GM10266 (cell line): ENCODE results near the gene TPPP3.

ENCODE experiments used
- DNase-seq: peaks from one replicate; pipeline ENCODE4 v3.0.0; 2012; ENCODE audit errors: extremely low spot score
- TF ChIP-seq, protein P1 (sequence below): IDR thresholded peaks from 2 replicates; pipeline ENCODE4 v1.5.1; 2012; ENCODE audit warnings: mild to moderate bottlenecking, low read depth; ENCODE audit not compliant: control insufficient read depth, insufficient read depth; ENCODE audit errors: missing control alignments

Gene TPPP3

DNA sequence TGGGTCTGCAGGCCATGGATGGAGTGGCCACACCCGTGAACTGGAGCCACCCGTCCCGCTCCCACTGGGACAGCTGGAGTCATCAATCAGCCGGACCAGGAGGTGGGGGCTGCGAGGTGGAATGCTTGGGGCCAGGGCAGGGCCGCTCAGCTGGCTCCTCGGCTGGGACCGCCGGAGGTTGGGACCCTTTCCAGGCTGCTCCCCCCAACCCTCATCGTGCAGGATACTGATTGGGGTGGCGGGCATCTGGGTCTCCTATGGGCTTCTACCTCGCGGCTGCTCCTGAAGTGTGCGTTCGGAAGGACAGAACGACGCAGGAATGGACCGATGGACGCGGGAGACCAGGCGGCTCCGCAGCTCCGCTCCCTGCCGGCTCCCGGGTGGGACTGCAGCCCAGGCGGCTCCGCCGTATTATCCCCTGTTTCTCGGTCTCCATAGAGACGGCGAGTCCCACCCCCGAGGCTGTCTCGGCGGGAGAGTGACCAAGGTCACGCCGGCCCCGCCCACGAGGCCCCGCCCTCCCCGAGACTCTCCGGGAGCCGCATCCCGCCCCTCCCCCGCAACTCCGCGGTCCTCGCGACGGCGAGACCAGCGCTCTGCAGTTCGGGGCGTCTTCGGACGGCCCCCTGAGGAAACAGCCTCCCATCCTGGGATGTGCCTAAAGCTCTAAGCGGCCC lies at the start of gene TPPP3:
TPPP3 (minus strand) TSS at position 388 of the 677 bp plus-strand sequence. CDS start 2,387 bp downstream, outside the sequence.
- peak; percentile 76 for DNase-seq
- TF ChIP-seq, protein P1, sequence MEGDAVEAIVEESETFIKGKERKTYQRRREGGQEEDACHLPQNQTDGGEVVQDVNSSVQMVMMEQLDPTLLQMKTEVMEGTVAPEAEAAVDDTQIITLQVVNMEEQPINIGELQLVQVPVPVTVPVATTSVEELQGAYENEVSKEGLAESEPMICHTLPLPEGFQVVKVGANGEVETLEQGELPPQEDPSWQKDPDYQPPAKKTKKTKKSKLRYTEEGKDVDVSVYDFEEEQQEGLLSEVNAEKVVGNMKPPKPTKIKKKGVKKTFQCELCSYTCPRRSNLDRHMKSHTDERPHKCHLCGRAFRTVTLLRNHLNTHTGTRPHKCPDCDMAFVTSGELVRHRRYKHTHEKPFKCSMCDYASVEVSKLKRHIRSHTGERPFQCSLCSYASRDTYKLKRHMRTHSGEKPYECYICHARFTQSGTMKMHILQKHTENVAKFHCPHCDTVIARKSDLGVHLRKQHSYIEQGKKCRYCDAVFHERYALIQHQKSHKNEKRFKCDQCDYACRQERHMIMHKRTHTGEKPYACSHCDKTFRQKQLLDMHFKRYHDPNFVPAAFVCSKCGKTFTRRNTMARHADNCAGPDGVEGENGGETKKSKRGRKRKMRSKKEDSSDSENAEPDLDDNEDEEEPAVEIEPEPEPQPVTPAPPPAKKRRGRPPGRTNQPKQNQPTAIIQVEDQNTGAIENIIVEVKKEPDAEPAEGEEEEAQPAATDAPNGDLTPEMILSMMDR, result peak; percentile 20

DNA sequence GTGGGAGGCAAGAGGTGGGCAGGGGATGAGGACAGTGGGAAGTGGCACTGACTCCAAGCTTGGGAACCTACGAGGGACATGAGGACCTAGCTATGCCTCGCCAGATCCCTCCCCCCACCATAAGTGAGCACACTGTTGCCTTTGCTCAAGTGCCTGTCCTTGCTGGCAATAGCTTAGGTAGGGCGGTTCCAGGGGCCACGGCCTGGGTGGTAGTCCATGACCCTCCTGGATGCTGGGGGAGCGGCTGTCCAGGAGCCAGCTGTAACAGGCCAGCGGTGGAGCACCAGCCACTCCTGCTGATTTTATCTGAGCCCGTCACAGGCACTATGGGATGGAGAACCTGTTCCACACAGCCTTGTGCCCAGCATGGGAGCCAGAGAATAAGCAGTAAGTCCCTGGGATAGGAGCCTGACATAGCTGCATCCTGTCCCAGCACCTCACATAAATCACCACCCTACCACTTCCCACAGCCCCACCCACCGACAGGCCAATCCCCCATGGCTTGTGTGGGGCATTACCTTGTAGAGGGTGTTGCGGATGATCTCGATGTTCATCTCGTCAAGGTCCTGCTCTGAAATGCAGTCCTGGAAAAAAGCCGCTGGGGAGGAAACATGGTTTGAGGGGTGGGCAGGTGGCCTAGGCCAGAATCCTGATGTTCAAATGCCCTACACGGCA lies 49.4 kb upstream of the TPPP3 start:
- TF ChIP-seq, protein P1, result no peak
- no peak for DNase-seq

DNA sequence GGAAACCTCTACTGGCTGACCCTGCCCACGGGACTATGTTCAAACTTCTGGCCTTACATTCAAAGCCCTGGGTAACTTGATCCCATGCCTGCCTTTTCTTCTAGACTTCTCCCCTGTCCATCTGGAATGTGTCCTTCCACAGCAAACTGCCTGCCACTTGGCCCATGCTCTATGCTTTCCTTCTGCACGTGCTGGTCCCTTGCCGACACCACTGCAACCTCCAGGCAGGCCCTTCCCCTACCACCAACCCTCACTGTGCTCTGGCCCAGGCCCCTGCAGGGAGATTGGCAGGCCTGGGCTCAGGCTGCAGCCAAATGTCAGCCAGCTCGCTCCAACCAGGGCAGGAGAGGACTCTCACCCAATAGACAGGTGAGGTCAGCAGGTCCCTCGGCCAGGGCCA lies 48.6 kb upstream of the TPPP3 start:
- TF ChIP-seq, protein P1, result no peak
- no peak for DNase-seq

DNA sequence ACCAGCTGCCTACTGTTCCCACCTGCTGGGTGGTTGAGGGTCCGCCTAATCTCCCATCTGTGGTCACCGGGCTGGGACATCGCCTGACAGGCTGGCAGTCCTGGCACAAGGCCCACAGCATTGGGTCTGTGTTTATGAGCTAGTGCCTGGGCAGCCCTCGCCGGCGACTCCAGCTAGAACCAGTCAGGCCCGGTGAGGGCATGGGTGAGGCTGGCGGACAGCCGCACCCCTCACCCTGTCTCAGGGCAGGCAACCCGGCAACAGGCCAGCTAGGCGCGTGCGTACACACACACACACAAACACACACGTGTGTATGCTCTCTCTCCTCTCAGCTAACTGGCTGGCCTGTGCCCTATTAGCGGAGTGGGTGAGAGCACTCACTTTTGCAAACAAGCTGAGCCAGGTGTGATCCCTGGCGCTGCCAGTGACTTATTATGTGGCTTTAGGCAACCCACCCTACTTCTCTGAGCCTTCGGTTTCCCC lies 48.0 kb upstream of the TPPP3 start:
- DNase-seq, result no peak
- TF ChIP-seq, protein P1, result no peak

DNA sequence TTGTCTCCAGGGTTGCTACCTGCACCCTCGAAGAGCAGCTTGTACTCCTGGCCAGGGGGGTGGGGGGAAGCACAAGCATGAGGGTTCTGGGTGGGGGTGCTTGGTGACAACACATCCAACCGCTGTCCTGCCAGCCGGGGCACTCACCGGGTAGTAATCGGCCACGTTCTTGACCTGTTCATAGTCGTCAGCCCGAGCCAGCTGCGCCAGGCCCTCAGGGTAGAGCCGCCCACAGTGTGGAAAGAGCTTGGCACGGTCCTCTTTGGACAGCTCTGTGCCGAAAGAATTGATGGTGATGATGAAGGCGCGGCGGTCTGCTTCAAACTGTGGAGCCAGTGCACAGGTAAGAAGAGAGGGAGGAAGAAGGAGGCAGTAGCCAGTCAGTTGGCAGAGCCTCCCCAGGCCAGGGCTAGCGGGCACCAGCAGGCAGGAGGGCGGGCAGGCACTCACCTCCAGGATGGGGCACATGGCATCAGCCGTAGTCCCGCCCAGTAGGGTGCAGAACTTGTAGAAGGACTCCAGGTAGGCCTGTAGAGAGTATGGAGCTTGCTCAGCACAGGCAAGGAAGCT lies 45.6 kb upstream of the TPPP3 start:
- TF ChIP-seq, protein P1, result no peak

DNA sequence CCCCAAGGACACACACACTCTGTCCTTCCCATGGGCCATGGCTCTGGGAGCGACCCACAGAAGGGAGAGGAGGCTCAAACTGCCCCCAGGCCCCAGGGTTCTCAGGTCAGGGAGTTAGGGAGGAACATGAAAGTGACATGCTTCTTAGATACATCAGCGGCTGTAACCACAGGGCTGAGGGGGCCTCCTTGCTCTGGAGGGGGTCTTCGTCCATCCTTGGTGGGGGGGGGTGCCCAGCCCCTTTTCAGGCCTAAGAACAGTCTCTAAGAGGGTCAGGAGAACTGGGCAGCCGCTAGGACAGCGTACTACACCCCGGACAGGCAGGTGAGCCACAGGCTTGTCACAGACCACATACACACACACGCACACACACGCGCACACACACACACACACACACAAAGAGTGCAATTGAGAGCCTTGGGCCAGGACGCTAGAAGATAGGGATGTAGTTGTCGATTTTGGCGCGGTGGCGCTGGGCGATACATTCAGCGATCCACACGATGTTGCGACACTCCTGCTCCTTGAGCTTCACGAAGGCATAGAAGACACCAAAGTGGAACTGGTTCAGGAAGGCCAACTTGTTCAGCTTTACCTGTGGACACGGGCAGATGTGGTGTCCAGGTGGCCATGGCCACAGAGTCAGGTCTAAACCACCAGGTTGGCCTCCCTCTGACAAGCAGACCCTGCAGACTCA lies 44.9 kb upstream of the TPPP3 start:
- DNase-seq, result no peak
- TF ChIP-seq, protein P1, result no peak

More for the DNA sequence above, 45.6 kb upstream of the TPPP3 start:
- DNase-seq, result no peak
